A549 (cell line): ENCODE measurements around the gene NUP42.

Source experiments
- CTCF ChIP-seq: fragments of >200 bp; sonication (Bioruptor Twin); formaldehyde crosslinking; IDR thresholded peaks from 3 replicates; pipeline ENCODE4 v1.5.1; 2016
- EP300 ChIP-seq, 2 experiments: fragments of >200 bp; sonication (Bioruptor Twin); formaldehyde crosslinking; IDR thresholded peaks; 2 replicates in 1 of 2; 3 replicates in 1 of 2; pipeline ENCODE4 v1.6.1; 2016 to 2017
- HMGXB4 ChIP-seq: fragments of 250-450 bp; sonication (Bioruptor Pico); IDR thresholded peaks from 2 replicates; pipeline ENCODE4 v1.5.0; 2021; ENCODE audit warnings: mild to moderate bottlenecking, moderate library complexity, borderline replicate concordance
- JUN ChIP-seq, 2 experiments: fragments of >200 bp; sonication (Bioruptor Twin); formaldehyde crosslinking; IDR thresholded peaks; 2 replicates in 1 of 2; 3 replicates in 1 of 2; pipeline ENCODE4 v1.6.1; 2016 to 2017
- MAX ChIP-seq: IDR thresholded peaks from 2 replicates; pipeline ENCODE4 v1.6.1; 2012
- POLR2A ChIP-seq: IDR thresholded peaks from 2 replicates; pipeline ENCODE4 v1.6.1; 2012; ENCODE audit warnings: mild to moderate bottlenecking, low read length
- USF2 ChIP-seq: fragments of 450-650 bp; IDR thresholded peaks from 2 replicates; pipeline ENCODE4 v1.6.1; 2014; ENCODE audit warnings: antibody characterized with exemption

GRCh38 chr7:23213755-23214154, 31.9 kb downstream of the NUP42 start:
- no peak for TF ChIP-seq POLR2A
- TF ChIP-seq USF2 = no peak
- no peak for TF ChIP-seq HMGXB4
- no peak for TF ChIP-seq CTCF
- no peak for TF ChIP-seq EP300 (IDR thresholded peaks at IDR 0.05)
- TF ChIP-seq MAX = no peak
- no peak for TF ChIP-seq JUN (IDR thresholded peaks at IDR 0.05)
